Activated CD4-positive, alpha-beta T cell treated with anti-CD3 and anti-CD28 coated beads for 48 hours (primary cell): ENCODE measurements around the gene ACTL8.
"Not testable (repeated sequence)": the region's sequence is repeated elsewhere in the genome, so short reads cannot be mapped to it uniquely, and the experiment has no call there.

Experiments used
- DNase-seq: peaks from one replicate; pipeline ENCODE4 v3.0.0-alpha.2; 2020

The ACTL8 gene

GRCh38 chr1:17736625-17737024 lies 18.5 kb upstream of the ACTL8 start:
- DNase-seq, result no peak

GRCh38 chr1:17739050-17739449 lies 16.1 kb upstream of the ACTL8 start:
- DNase-seq, result no peak

- DNase-seq, result no peak
Observed at GRCh38 chr1:17741052-17741451, 14.1 kb upstream of the ACTL8 start.

DNA sequence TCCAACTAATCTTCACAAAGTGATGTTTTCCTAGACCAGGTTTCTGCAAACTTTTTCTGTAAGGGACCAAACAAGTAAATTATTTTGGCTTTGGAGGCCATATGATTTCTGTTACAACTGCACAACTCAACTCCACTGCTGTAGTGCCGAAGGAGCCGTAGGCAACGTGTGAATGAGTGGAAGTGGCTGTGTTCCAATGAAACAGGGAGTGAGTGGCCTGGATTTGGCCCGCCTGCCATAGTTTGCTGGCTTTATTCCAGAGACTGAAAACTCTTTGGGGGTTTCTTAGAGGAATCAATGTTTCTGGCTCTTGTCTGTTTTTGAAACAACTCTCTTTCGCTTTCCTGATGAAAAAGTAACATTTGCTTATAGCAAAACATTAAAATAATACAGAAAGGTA lies 12.6 kb upstream of the ACTL8 start:
- no peak for DNase-seq

DNA sequence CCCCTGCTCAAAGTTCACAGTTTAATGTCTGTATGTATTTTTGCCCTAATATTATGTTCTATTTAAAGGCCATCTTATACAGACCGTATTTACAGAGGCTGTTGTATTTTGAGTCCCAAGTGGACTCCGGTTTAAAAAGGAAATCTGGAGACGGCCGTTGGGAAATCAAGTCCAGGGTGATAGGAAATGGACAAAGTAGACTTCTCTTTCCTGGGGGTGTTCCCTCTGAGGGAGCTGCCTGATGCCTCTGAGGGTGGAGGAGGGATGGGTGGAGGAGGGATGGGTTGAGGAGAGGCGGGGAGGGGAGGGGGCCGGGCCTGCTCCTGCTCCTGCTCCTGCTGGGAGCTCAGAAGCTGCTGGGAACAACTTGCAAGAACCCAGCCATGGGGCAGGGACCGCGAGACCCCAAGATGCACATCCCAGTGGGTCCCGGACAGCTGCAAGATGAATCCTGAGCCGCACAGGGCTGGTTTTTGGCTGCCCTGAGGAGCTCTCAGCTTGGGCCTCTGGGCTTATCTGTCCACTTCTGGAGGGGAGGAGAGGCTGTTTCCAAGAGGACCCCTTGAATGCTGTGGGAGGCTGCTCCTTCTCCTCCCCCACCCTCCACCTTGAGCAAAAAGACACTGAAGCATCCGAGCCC lies 12.0 kb upstream of the ACTL8 start:
- DNase-seq, result no peak

GRCh38 chr1:17743925-17744324 lies 11.2 kb upstream of the ACTL8 start:
- no peak for DNase-seq

DNA sequence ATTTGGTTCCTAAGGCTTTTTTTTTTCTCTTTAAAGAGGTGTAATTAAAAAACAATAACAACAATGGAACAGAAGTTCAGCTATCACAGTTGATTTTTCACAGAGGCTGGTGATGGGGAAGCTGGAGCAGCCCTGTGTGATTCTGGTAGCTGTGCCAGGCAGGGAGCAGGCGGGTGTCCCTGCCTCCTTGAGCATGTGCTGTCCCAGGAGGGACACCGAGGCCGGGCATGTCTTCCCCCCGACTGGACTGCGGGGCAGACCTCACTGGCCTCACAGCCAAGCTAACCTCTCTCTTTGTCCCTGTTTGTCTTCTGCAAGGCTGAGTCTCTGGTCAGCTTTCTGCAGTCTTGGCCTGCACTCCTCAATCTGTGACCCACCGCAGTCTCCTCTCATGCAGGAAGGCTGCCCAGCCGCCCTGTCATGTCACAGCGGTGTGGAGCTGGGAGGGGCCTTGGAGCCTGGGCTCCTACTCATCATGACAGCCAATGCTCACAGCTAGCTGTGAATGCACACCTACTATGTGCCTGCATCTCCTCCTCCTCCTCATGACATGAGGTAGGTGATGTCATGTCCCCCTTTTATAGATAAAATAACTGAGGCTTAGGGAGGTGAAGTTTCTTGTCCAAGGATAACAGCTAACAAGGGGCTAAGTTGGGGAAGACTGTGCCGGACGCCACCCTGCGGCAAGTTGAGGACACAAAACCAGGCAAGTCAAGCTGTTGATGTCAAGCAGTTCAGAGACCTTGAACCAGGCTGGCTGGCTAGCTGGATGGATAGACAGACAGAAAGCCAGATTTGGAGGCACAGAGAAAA lies 10.3 kb upstream of the ACTL8 start:
- no peak for DNase-seq

DNA sequence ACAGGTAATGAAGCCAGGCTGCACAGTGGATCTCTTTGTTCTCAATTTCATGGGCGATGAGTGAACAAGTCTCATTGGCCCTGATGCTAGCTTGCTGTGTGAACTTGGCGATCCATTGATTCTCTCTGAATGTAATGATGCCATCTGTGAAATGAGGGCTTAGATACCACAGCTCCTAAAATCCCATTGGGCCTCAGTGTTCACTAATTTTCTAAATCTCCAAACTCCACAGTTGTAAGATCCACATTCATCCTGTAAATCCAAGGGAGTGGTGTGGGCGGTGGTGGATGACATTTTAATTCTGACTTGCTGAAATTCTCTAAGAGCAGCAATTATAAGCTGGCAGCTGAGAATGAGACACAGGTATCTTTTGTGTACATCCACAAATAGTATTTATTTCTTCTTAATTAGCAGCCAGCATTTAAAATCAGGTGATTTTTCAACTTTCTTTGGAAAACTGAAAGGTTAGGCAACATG lies 9.6 kb upstream of the ACTL8 start:
- no peak for DNase-seq

DNA sequence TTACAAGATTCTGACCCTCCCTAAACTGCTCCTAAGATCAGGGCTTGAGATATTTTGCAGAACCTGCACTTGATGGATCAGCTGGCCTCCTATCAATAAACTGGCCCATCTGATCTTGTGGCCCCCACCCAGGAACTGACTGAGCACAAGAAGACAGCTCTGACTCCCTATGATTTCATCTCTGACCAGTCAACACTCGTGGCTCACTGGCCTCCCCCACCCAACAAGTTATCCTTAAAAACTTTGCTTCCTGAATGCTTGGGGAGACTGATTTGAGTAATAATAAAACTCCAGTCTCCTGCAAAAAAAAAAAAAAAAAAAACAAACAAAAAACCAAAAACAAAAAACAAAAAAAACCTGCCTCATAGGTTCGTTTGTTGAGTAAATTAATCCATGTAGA lies 8.9 kb upstream of the ACTL8 start:
- DNase-seq, result not testable (repeated sequence)

- DNase-seq, result no peak
Observed at GRCh38 chr1:17746920-17747319, 8.2 kb upstream of the ACTL8 start.

GRCh38 chr1:17750333-17750732 lies 4.8 kb upstream of the ACTL8 start:
- no peak for DNase-seq

GRCh38 chr1:17752356-17752755 lies 2.8 kb upstream of the ACTL8 start:
- no peak for DNase-seq

DNA sequence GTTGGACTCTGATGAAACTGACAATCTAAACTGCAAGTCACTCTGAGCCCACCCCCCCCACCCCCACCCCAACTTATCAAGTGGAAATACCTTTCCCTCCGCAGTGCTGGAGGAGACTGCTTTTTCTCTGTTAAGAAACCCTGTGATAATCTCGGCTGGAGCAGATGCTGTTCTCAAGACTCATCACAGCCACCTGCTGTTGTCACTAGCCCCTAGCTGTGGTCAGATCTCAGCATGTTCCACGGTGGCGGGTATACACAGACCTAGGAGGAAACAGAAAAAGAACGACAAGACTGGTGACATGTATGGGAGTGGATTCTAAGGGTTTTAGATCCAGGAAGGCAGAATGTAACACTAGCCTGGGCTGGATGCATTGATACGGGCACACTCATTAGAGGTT lies 2.3 kb downstream of the ACTL8 start:
- no peak for DNase-seq

- DNase-seq, result peak; percentile 49
Observed at GRCh38 chr1:17759114-17759513, 4.0 kb downstream of the ACTL8 start.

- DNase-seq, result no peak
Observed at GRCh38 chr1:17762313-17762712, 7.2 kb downstream of the ACTL8 start.

- DNase-seq, result no peak
Observed at GRCh38 chr1:17763417-17763816, 8.3 kb downstream of the ACTL8 start.

- DNase-seq, result no peak
Observed at GRCh38 chr1:17763995-17764394, 8.9 kb downstream of the ACTL8 start.

GRCh38 chr1:17764591-17764990 lies 9.5 kb downstream of the ACTL8 start:
- DNase-seq, result no peak

GRCh38 chr1:17765444-17766411 lies 10.6 kb downstream of the ACTL8 start:
- no peak for DNase-seq

GRCh38 chr1:17768651-17769241 lies 13.6 kb downstream of the ACTL8 start:
- DNase-seq, result no peak

GRCh38 chr1:17770983-17771382 lies 15.8 kb downstream of the ACTL8 start:
- DNase-seq, result no peak

- no peak for DNase-seq
Observed at GRCh38 chr1:17772615-17773212, 17.6 kb downstream of the ACTL8 start.
